OCI-LY1 (cell line): ENCODE results near the gene VPS41.

ENCODE experiments used
- H2AFZ ChIP-seq: fragments of 200-600 bp; sonication (generic), shearing (Covaris generic); 2 replicates; pipeline ENCODE4 v1.6.0; 2014; ENCODE audit warnings: antibody characterized with exemption, mild to moderate bottlenecking, low read length
- H3F3A ChIP-seq: fragments of 200-600 bp; sonication (generic), shearing (Covaris generic); 2 replicates; pipeline ENCODE4 v1.6.0; 2014; ENCODE audit warnings: mild to moderate bottlenecking, antibody characterized with exemption, low read length, moderate library complexity; ENCODE audit not compliant: insufficient read depth
- H3K27ac ChIP-seq: fragments of 200-600 bp; sonication (generic); 2 replicates; pipeline ENCODE4 v1.5.1; 2014; ENCODE audit warnings: low read length, mixed run types, mild to moderate bottlenecking, low read depth; ENCODE audit not compliant: poor library complexity, severe bottlenecking
- H3K27me3 ChIP-seq: fragments of 200-600 bp; sonication (generic); 2 replicates; pipeline ENCODE4 v1.6.0; 2014; ENCODE audit warnings: antibody characterized with exemption, mild to moderate bottlenecking, low read length, moderate library complexity; ENCODE audit not compliant: insufficient read depth
- H3K36me3 ChIP-seq: fragments of 200-600 bp; sonication (generic); 2 replicates; pipeline ENCODE4 v1.6.1; 2014; ENCODE audit warnings: mild to moderate bottlenecking, antibody characterized with exemption, low read length, moderate library complexity, mixed read lengths; ENCODE audit not compliant: insufficient read depth
- H3K4me1 ChIP-seq: fragments of 200-600 bp; sonication (generic); 2 replicates; pipeline ENCODE4 v1.5.1; 2014; ENCODE audit warnings: mild to moderate bottlenecking, low read length, moderate library complexity; ENCODE audit not compliant: insufficient read depth, severe bottlenecking
- H3K4me2 ChIP-seq: fragments of 200-600 bp; sonication (generic), shearing (Covaris generic); 2 replicates; pipeline ENCODE4 v1.6.1; 2014; ENCODE audit warnings: low read length
- H3K4me3 ChIP-seq: fragments of 200-600 bp; sonication (generic); 2 replicates; pipeline ENCODE4 v1.5.1; 2014; ENCODE audit warnings: low read length, low read depth, mild to moderate bottlenecking, mixed read lengths; ENCODE audit not compliant: poor library complexity, severe bottlenecking
- H3K79me2 ChIP-seq: fragments of 200-600 bp; shearing (Covaris generic); 2 replicates; pipeline ENCODE4 v1.6.1; 2016; ENCODE audit warnings: mixed run types, low read length, mixed read lengths; ENCODE audit not compliant: insufficient read depth
- H3K9ac ChIP-seq: fragments of 200-600 bp; sonication (generic), shearing (Covaris generic); 2 replicates; pipeline ENCODE4 v1.6.1; 2014; ENCODE audit warnings: mild to moderate bottlenecking, low read length, mixed read lengths
- H3K9me2 ChIP-seq: fragments of 200-600 bp; sonication (generic), shearing (Covaris generic); 2 replicates; pipeline ENCODE4 v1.6.1; 2014; ENCODE audit warnings: low read depth, mild to moderate bottlenecking, low read length, mixed read lengths
- H3K9me3 ChIP-seq: fragments of 200-600 bp; shearing (Covaris generic); 2 replicates; pipeline ENCODE4 v1.6.1; 2014; ENCODE audit warnings: low read length, mixed read lengths
- H4K20me1 ChIP-seq: fragments of 200-600 bp; sonication (generic), shearing (Covaris generic); 2 replicates; pipeline ENCODE4 v1.6.0; 2016; ENCODE audit warnings: mild to moderate bottlenecking, low read length; ENCODE audit not compliant: insufficient read depth
- CTCF ChIP-seq: fragments of 200-600 bp; sonication (generic), shearing (Covaris generic); IDR thresholded peaks from 2 replicates; pipeline ENCODE4 v1.5.1; 2017; ENCODE audit warnings: mild to moderate bottlenecking, antibody characterized with exemption, low read length, moderate library complexity, mixed read lengths
- EZH2 ChIP-seq: fragments of 200-600 bp; sonication (generic), shearing (Covaris generic); IDR thresholded peaks from 2 replicates; pipeline ENCODE4 v1.8.0; 2017; ENCODE audit warnings: borderline replicate concordance, mixed run types, mild to moderate bottlenecking, antibody characterized with exemption, low read length, moderate library complexity, mixed read lengths

VPS41 gene

DNA sequence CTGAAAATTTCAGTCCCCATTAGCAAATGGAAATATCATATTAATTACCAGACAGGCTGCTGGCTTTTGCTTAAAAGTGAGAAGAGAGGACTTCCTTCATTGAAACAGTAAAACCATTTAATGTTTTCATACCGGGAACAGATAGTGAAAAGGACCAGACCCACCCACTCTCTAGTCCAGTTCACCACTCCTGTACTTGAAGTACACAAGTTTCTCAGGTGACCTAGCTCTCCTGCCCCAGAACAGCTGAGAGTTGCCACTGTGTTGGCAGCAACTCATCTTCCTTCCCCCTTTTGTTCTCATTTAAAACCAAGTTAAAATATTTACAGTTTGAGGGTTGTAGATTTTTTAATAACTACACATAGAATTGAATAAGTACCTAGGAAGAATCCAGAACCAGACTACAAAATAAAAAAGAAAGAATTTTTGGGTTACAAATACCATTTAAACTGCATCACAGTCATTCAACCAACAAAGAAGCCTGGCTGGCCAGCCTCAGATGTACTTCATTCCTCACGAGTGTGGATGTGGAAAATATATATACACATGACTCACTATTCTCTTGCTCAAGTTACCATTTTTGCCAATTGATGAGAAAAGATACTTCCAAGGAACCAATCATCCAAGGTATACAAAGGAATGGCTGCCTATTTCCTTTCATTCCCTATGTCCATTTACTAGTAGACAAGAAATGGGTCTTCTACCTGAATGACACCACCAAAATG is 68.1 kb downstream of the VPS41 start:
- Histone ChIP-seq H3K4me1 (no peaks in the 10 kb centered on the region), H3K9ac (no peak overlapping the region), H3K4me2 (no peak overlapping the region), H3K27ac (no peak overlapping the region), H2AFZ (no peak overlapping the region), H3K36me3 (no peaks in the 10 kb centered on the region), H3K9me2 (no peaks in the 10 kb centered on the region), H3K79me2 (no peaks in the 10 kb centered on the region), H4K20me1 (no peaks in the 10 kb centered on the region), H3K4me3 (no peak overlapping the region), H3F3A (no peaks in the 10 kb centered on the region), H3K27me3 (no peaks in the 10 kb centered on the region), H3K9me3 (no peaks in the 10 kb centered on the region)
- no peak for TF ChIP-seq EZH2
- no peak for TF ChIP-seq CTCF

DNA sequence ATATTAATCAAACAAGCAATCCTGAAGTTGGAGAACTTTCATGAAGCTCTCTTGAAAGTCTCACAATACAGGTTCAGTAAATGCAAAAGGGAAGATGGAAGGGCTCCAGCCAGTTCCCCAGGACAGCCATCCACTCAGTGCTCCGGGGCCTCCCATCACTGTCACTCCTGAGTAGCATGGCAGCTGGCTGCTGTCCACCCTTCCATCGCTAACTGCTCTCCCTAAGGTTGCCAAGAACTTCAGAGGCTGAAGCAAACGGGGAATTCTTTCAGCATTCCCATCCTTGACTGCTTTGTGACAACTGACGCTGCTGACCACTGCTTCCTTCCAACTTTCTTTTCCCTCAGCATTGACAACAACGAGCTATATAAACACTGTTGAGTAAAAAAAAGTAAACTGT is 69.1 kb downstream of the VPS41 start:
- Histone ChIP-seq H2AFZ (no peak overlapping the region), H3F3A (no peaks in the 10 kb centered on the region), H3K4me1 (no peaks in the 10 kb centered on the region), H3K36me3 (no peaks in the 10 kb centered on the region), H3K9me3 (no peaks in the 10 kb centered on the region), H3K27ac (no peak overlapping the region), H3K79me2 (no peaks in the 10 kb centered on the region), H3K27me3 (no peaks in the 10 kb centered on the region), H3K4me3 (no peak overlapping the region), H3K9me2 (no peaks in the 10 kb centered on the region), H3K9ac (no peak overlapping the region), H4K20me1 (no peaks in the 10 kb centered on the region), H3K4me2 (no peak overlapping the region)
- TF ChIP-seq CTCF, result no peak
- no peak for TF ChIP-seq EZH2

DNA sequence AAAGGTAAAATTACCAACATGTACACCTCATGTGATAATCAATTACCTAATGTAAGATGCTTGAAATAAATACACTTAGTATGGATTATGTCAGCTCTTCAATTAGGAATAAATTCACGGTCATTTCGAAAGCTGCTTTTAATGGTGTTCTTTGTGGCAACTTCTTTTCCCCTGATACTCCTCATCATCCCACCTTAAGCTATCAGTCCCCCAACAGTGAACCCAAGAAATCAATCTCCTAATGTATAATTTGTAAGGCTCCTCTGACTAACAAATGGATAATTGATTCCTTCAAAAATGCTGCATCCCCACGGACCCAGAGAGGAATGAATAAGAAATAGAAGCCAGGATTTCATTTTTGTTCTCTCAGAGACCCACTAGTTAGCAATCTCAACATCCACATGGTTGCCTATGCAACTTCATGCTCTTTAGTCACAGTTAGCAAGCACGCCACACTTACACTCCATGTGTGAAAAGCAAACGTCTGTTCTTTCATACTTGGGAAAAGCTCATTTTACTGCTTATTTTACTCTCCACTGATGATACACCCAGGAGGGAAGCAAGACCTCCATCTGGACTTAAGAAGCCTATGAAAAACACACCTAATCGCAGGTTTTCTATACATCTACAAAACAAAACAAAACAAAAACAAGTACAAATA is 70.1 kb downstream of the VPS41 start:
- H3K9me2 ChIP-seq, result no peaks in the 10 kb centered on the region
- no peaks in the 10 kb centered on the region for H3K36me3 ChIP-seq
- no peaks in the 10 kb centered on the region for H3K79me2 ChIP-seq
- no peaks in the 10 kb centered on the region for H3K27me3 ChIP-seq
- no peaks in the 10 kb centered on the region for H3K9me3 ChIP-seq
- no peaks in the 10 kb centered on the region for H3F3A ChIP-seq
- H2AFZ ChIP-seq, result no peak overlapping the region
- no peak overlapping the region for H3K4me3 ChIP-seq
- no peak overlapping the region for H3K27ac ChIP-seq
- TF ChIP-seq CTCF (no peak), EZH2 (no peak)
- no peak overlapping the region for H3K4me2 ChIP-seq
- H4K20me1 ChIP-seq, result no peaks in the 10 kb centered on the region
- no peak overlapping the region for H3K9ac ChIP-seq
- no peaks in the 10 kb centered on the region for H3K4me1 ChIP-seq
